Measurements from ENCODE around the gene LPCAT1. TPM values are rescaled to one million over a fixed set of nuclear protein-coding genes. Genes with fewer than 3 reads are reported as not detected.

The LPCAT1 gene
- total and polyA plus RNA-seq, 2 of the 4 experiments (the other 2 are of a cell fraction) = 17.7 to 33.6 TPM

- no peak overlapping the region for H2BK120ac ChIP-seq (ENCODE audit: low read depth, low read length)
- H3K4me3 ChIP-seq (ENCODE audit: insufficient read depth, low read depth, low read length) = no peak overlapping the region
- H2BK15ac ChIP-seq (ENCODE audit: low read depth, low read length) = no peak overlapping the region
- no peak overlapping the region for H4K8ac ChIP-seq (ENCODE audit: low read depth in 2 of 2, low read length in 2 of 2)
- no peak overlapping the region for H3K56ac ChIP-seq (ENCODE audit: extremely low read depth, insufficient read depth, low read length)
- H3K4me2 ChIP-seq (ENCODE audit: low read depth, low read length) = no peak overlapping the region
- ChIA-PET CTCF (no interaction called here), POLR2A (ENCODE audit: unreplicated experiment) (no interaction called here)
- H2AFZ ChIP-seq (replicated peaks; ENCODE audit: low read length, poor library complexity) = no peak overlapping the region
- H2BK20ac ChIP-seq (ENCODE audit: low read depth, low read length) = no peak overlapping the region
- TF ChIP-seq FOS (IDR thresholded peaks at IDR 0.05; ENCODE audit: low read depth, low read length) = no peak
- TF ChIP-seq USF2 (IDR thresholded peaks at IDR 0.05; ENCODE audit: low read depth, low read length) = no peak
- no peak for TF ChIP-seq MXI1 (IDR thresholded peaks at IDR 0.05; ENCODE audit: borderline replicate concordance, low read depth, low read length)
- TF ChIP-seq CEBPB (IDR thresholded peaks at IDR 0.05; ENCODE audit: low read depth, low read length) = no peak
- no peak for TF ChIP-seq RAD21 (IDR thresholded peaks at IDR 0.05; ENCODE audit: low read length)
- TF ChIP-seq NFE2L2 (IDR thresholded peaks at IDR 0.05; ENCODE audit: low read depth, low read length) = no peak
- TF ChIP-seq MAZ (IDR thresholded peaks at IDR 0.05; ENCODE audit: borderline replicate concordance, low read depth, low read length) = no peak
- TF ChIP-seq MAFK (IDR thresholded peaks at IDR 0.05; ENCODE audit: low read depth, low read length) = no peak
- TF ChIP-seq SMC3 (IDR thresholded peaks at IDR 0.05; ENCODE audit: low read depth, low read length) = no peak
- TF ChIP-seq RFX5 (IDR thresholded peaks at IDR 0.05; ENCODE audit: low read depth, low read length) = no peak
- no peak for TF ChIP-seq POLR2A (IDR thresholded peaks at IDR 0.05; ENCODE audit: low read depth, low read length)
- no peak for TF ChIP-seq CHD1 (IDR thresholded peaks at IDR 0.05; ENCODE audit: low read depth, low read length)
- no peak for TF ChIP-seq ELK1 (IDR thresholded peaks at IDR 0.05; ENCODE audit: borderline replicate concordance, low read depth, low read length)
- TF ChIP-seq BHLHE40 (IDR thresholded peaks at IDR 0.05; ENCODE audit: low read depth, low read length) = no peak
- no peak for TF ChIP-seq CTCF (conservative IDR thresholded peaks at IDR 0.05; ENCODE audit: low read depth, low read length)
- no peak for TF ChIP-seq RCOR1 (IDR thresholded peaks at IDR 0.05; ENCODE audit: insufficient replicate concordance, low read length)
- H3K9me3 ChIP-seq (ENCODE audit: control insufficient read depth, insufficient read depth, low read length) = no peaks in the 10 kb centered on the region
- no peak overlapping the region for H3K4ac ChIP-seq (ENCODE audit: low read depth, low read length)
- no peak overlapping the region for H4K5ac ChIP-seq (ENCODE audit: low read depth, low read length)
- no peak overlapping the region for H2AK5ac ChIP-seq (ENCODE audit: low read depth, low read length)
- H3K9me1 ChIP-seq (ENCODE audit: insufficient read depth, low read length) = peaks cover 33% of the 10 kb centered on the region
- no peak overlapping the region for H3K9ac ChIP-seq (ENCODE audit: low read depth, low read length)
- H3K23ac ChIP-seq (ENCODE audit: low read depth, low read length) = no peak overlapping the region
- no peaks in the 10 kb centered on the region for H3K27me3 ChIP-seq (ENCODE audit: control insufficient read depth, insufficient read depth, low read length)
- no peak overlapping the region for H2BK5ac ChIP-seq (ENCODE audit: low read depth, low read length, poor library complexity, severe bottlenecking)
- DNase-seq (no peak), ATAC-seq (ENCODE audit: low read depth) (no peak)
- WGBS, 2 experiments (ENCODE audit: extremely low coverage in 2 of 2, insufficient read length in 1 of 2) = no CpG with 5 or more reads among the region's 17 CpGs
- peaks cover 99% of the 10 kb centered on the region for H4K20me1 ChIP-seq (ENCODE audit: insufficient read depth, low read length)
- no peak overlapping the region for H3K18ac ChIP-seq (ENCODE audit: low read depth, low read length)
- peaks cover 30 to 84% of the 10 kb centered on the region in 2 experiments for H3K79me1 ChIP-seq (ENCODE audit: low read depth in 1 of 2, low read length in 2 of 2)
- dilution Hi-C loops (cut with HindIII; ENCODE audit: low sequenced_read_pairs, unreplicated experiment) = no loop called here
- no peak overlapping the region for H4K91ac ChIP-seq (ENCODE audit: insufficient read depth, low read depth, low read length)
- intact Hi-C loops (cut with micrococcal nuclease) = no loop called here
- no peak overlapping the region for H2AK9ac ChIP-seq (replicated peaks; ENCODE audit: low read depth, low read length, poor library complexity)
- peaks cover 9% of the 10 kb centered on the region for H3K4me1 ChIP-seq (ENCODE audit: control insufficient read depth, insufficient read depth, low read length)
- in situ Hi-C loops (cut with MboI; ENCODE audit: low sequenced_read_pairs) = no loop called here
- no TSS peak for BruUV-seq (replicated peaks)
- no peak overlapping the region for H3K14ac ChIP-seq (replicated peaks; ENCODE audit: low read depth, low read length)
- peaks cover 40% of the 10 kb centered on the region for H3K36me3 ChIP-seq (ENCODE audit: control insufficient read depth, insufficient read depth, low read length)
- no peak overlapping the region for H3K27ac ChIP-seq (ENCODE audit: insufficient read depth, low read length)
Observed at GRCh38 chr5:1507457-1507856, 16.3 kb downstream of the LPCAT1 start.

All from IMR-90 (cell line).